ENCODE measurements around the gene S100A7.
"Not testable (repeated sequence)": the region's sequence is repeated elsewhere in the genome, so short reads cannot be mapped to it uniquely, and the experiment has no call there.

S100A7 gene

GRCh38 chr1:153475282-153475681 lies 14.8 kb upstream of the S100A7 start:
- no peak for DNase-seq

DNA sequence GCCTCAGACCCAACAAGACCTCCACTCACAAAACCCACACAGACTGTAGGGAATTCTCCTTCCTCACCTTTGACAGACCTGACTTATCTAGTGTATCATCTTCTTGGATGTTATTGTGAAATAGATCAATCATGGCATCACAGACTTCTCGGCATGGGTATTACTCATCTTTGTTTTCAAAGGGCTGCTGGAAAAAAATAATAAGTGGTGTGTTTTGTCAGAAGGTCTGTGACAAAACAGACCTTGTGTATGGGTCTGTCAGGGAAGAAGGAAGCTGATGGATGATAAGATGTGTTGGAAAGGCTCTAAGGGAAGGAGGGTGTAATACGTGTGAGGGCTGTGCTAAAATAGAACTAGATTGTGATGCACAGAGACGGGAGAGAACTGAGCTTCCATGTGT lies 13.9 kb upstream of the S100A7 start:
- DNase-seq, result no peak

DNA sequence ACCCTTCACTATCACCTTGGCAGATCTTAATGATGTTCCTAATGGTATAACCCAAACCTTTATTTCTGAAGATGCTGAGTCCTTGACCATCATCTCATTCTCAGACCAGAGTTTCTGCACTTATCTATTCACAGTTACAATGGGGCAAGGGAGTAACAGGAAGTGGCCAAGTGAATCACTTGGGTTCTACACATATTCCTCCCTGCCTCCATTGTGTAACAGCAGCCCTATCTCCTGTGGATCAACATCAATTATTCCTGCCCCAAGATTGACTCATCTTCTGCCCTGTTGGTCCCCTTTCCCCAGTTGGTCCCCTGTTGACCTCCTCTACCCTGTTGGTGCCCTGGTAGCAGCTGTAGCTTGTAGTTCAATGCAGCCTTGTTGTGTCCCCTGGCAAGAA lies 10.3 kb upstream of the S100A7 start:
- no peak for DNase-seq

DNA sequence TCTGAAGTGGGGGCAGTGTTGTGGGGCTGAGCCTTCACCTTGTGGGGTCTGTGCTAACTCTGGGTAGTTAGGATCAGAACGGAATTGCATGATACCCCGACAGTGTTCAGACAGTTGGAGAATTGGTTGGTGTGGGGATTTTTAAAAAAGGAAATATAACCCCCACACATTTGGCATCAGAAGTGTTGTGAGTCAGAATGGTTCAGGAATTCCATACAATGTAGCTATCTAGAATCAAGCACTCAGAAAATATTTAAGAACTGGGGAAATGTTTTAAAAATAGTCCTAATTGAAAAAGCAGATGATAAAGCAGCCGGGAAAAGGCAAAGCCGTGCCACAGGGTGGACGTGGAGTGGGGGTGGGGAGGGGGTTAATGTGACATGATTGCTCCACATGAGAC lies 6.5 kb upstream of the S100A7 start:
- no peak for DNase-seq

- DNase-seq, result no peak
Measured at GRCh38 chr1:153465811-153466636, 5.6 kb upstream of the S100A7 start.

DNA sequence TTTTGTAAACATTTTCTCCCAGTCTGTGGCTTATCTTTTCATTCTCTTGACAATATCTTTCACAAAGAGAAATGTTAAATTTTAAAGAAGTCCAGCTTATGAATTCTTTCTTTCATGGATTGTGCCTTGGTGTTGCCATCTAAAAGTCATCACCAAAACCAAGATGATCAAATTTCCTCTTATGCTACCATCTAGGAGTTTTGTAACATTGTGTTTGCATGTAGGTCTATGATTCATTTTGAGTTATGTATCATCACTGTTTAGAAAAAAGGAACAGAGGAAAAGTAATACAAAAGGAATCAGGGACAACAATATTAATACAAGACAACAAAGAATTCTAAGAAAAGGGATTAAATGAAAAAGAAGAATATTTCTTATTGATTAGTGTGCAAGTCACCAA lies 2.3 kb upstream of the S100A7 start:
- DNase-seq, result not testable (repeated sequence)

GRCh38 chr1:153459655-153460054 lies 796 bp downstream of the S100A7 start:
- no peak for DNase-seq

DNA sequence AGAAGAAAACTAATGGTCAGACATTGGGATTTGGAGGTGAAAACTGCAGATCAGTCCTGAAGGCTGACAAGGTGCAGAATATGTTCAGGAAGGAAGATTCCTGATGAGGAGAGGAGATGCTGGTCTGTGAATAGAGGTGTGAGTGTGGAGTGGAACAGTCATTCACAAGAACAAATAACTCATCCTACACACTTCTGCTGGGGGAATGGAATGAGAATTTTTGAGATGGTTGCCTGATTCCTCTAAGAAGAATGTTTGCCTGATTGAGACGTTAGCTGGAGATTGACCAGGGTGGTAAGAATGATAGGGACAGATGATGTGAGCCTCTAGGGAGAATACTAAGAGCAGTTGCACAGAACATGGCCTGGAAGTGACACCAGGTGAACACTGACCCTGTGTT lies 4.1 kb downstream of the S100A7 start:
- DNase-seq, result no peak

DNA sequence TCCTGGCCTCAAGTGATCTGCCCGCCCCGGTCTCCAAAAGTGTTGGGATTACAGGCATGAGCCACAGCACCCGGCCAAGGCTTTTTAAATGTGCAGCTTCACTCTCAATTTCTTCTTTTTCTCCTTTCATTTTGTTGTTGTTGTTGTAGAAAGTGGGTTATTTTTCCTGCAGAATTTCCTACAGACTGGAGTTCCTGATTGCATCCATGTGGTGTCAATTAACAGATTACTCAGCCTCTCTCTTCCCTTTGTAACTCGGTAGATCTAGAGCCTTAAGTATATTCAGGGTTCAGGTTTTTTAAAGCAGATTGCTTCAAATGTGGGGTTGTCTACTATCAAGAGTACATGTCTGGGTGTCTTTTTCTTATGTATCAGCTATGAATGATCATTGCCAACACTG lies 11.6 kb downstream of the S100A7 start:
- DNase-seq, result not testable (repeated sequence)

- DNase-seq, result no peak
Measured at GRCh38 chr1:153447498-153448170, 12.8 kb downstream of the S100A7 start.

DNA sequence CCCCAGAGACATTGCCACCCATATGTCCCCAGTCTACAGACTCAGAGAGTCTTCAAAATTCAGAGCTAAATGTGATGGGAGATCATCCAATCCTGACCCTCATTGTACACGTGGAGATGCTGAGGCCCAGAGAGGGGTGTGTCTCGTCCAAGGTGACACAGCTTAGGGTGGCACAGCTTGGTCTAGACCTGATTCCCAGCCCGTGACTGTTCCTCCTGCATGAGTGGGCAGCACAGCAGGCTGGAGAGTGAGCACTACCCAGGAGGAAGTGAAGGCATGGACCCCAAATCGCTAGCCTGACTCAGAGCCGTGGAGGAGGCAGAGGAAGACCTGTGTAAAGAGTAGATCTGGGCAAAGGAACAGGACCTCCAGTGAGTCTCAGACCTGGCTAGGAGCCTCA lies 16.4 kb downstream of the S100A7 start:
- DNase-seq, result no peak

GRCh38 chr1:153443486-153443885 lies 17.0 kb downstream of the S100A7 start:
- no peak for DNase-seq

GRCh38 chr1:153441238-153441755 lies 19.2 kb downstream of the S100A7 start:
- DNase-seq, result no peak

- DNase-seq, result no peak
Measured at GRCh38 chr1:153439273-153439672, 21.2 kb downstream of the S100A7 start.

GRCh38 chr1:153438599-153438998 lies 21.9 kb downstream of the S100A7 start:
- DNase-seq, result no peak

GRCh38 chr1:153437236-153437635 lies 23.2 kb downstream of the S100A7 start:
- DNase-seq, result no peak

DNA sequence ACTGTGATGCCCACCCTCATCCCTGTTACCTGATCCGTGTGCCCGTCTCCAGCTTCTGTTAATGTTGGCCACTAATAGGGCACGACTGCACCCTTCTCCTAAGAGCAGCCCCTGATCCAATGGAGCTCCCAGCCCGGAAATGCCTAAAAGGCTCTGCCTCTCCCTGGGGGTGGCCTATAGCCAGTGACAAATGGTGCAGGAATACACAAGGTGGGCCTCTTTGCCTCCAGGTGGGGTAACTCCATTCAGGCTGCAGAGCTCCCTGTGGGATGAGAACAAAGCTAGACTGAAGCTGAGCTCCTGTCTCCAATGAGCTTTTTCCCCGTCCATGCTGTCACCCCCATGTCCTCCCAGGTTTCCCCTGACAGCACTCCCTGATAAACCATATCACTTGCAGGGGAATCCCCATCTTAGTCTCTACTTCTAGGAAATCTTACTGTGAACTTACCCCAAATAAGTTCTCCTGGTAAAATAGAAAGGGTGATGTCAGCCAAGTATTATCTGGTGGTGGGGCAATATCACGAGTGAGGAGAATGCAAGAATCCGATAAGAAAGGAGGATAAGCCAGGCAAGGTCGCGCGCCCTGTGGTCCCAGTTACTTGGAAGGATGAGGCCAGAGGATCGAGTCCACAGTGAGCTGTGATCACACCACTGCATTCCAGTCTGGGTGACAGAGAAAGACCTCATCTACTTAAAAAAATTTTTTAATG lies 25.6 kb downstream of the S100A7 start:
- no peak for DNase-seq

DNA sequence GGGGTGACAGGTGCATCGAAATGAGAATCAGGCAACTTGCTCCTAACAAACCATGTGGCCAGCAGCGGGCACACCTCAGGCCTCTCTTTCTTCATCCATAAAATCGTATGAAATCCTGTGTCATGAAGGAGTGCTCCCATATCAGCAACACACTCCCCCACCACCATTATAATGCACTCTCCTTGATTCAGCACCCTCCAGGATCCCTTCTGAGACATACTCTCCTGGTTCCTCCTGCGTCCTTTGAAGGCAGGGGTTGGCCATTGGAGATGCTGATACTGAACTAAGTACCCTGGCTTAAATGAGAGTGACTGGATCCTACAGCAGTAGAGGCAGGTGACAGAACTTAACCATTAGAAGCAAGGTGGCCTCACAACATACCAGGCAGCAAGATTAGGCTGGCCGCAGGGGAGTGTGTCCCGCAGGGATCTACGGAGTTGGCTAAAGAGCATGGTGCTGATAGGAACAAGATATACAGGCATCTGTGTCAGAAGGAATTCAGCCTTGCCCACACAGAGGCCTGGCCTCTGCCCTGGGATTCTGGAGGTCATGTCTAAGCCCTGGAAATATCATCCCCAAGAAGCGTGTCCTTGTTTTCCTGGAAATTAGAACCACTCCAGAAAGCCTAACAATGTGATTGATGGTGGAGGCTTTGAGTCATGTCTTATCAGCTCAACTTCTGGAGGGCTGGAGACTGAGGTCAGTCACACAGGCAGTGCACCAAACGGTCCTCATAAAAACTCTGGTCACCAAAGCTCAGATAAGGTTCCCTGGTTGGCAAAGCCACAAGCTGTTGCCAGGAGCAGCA lies 27.4 kb downstream of the S100A7 start:
- DNase-seq, result no peak

GRCh38 chr1:153431928-153432327 lies 28.5 kb downstream of the S100A7 start:
- DNase-seq, result no peak

- DNase-seq, result no peak
Measured at GRCh38 chr1:153431427-153431826, 29.0 kb downstream of the S100A7 start.

DNA sequence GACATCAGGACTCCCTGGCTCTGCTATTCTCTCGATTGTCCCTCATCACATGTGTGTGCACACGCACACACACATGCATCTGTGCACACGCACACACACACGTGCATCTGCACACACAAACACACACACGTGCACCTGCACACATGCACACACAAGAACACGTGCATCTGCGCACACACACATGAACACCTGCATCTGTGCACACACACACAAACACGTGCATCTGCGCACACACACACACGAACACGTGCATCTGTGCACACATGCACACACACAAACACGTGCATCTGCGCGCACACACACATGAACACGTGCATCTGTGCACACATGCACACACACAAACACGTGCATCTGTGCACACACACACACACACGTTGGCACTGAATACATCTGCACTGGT lies 29.4 kb downstream of the S100A7 start:
- no peak for DNase-seq

- no peak for DNase-seq
Measured at GRCh38 chr1:153430561-153430960, 29.9 kb downstream of the S100A7 start.

DNA sequence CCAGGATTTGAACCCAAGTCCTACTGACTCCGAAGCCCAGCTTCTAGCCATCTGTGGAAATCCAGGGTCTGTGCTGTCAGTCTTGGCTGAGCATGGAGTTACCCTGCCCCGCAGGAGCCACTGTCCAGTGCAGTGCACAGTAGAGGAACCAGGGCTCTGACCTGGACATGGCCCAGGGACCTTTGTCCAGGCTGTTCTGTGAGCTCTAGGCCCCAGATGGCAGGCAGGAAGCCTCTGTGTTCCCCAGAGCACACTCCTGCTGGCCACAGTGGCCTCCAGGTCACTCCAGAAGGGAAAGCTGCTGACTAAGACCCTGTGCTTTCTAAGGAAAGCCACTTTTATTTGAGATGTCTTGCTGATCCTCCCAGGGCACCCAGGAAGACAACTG lies 30.3 kb downstream of the S100A7 start:
- no peak for DNase-seq

Data from SW 1271 (cell line).